Keratinocyte (primary cell): ENCODE data around the gene RNASE13. TPM values are rescaled to one million over a fixed set of nuclear protein-coding genes. Genes with fewer than 3 reads are reported as not detected.

ENCODE experiments used
- DNase-seq: peaks from one replicate; pipeline ENCODE4 v3.0.0-alpha.2; 2011; ENCODE audit warnings: low read depth, missing footprints, low spot score
- FAIRE-seq: peaks from 2 replicates; lab custom pipeline; 2011; peaks lifted over from hg19 to GRCh38; lab: Jason Lieb, UNC
- H2AFZ ChIP-seq: 2 replicates; pipeline ENCODE4 v1.6.0; 2012; ENCODE audit warnings: low read length, control low read depth, inconsistent platforms; ENCODE audit not compliant: control insufficient read depth
- H3K27ac ChIP-seq: 2 replicates; pipeline ENCODE4 v1.5.1; 2011; ENCODE audit warnings: low read length; ENCODE audit not compliant: control insufficient read depth, insufficient read depth
- H3K27me3 ChIP-seq: 3 replicates; pipeline ENCODE4 v1.6.0; 2011; ENCODE audit warnings: low read length; ENCODE audit not compliant: control insufficient read depth, insufficient read depth; ENCODE audit errors: extremely low read depth
- H3K36me3 ChIP-seq, 2 experiments: 2 replicates in 1 of 2; 3 replicates in 1 of 2; pipeline ENCODE4 v1.5.1; 2011; ENCODE audit warnings: low read length in 2 of 2, mild to moderate bottlenecking in 1 of 2; ENCODE audit not compliant: control insufficient read depth in 2 of 2, insufficient read depth in 2 of 2; ENCODE audit errors: extremely low read depth in 1 of 2
- H3K4me1 ChIP-seq: 3 replicates; pipeline ENCODE4 v1.5.1; 2011; ENCODE audit warnings: low read length; ENCODE audit not compliant: control insufficient read depth, insufficient read depth; ENCODE audit errors: extremely low read depth
- H3K4me2 ChIP-seq: 3 replicates; pipeline ENCODE4 v1.6.0; 2011; ENCODE audit warnings: low read depth, low read length; ENCODE audit not compliant: control insufficient read depth, insufficient read depth; ENCODE audit errors: extremely low read depth
- H3K4me3 ChIP-seq, 3 experiments: fragments of 200-600 bp in 1 of 3; sonication (generic) in 1 of 3; 2 replicates in 2 of 3; 3 replicates in 1 of 3; pipeline ENCODE4 v1.5.1; 2011 to 2016; ENCODE audit warnings: low read length in 3 of 3, mild to moderate bottlenecking in 3 of 3, control low read depth in 2 of 3, inconsistent platforms in 1 of 3, low read depth in 1 of 3, mixed read lengths in 1 of 3, mixed run types in 1 of 3, moderate library complexity in 1 of 3; ENCODE audit not compliant: control insufficient read depth in 2 of 3, insufficient read depth in 2 of 3; ENCODE audit errors: extremely low read depth in 1 of 3
- H3K79me2 ChIP-seq: 2 replicates; pipeline ENCODE4 v1.6.0; 2012; ENCODE audit warnings: low read length; ENCODE audit not compliant: control insufficient read depth, insufficient read depth
- H3K9ac ChIP-seq: 3 replicates; pipeline ENCODE4 v1.6.0; 2011; ENCODE audit warnings: low read length; ENCODE audit not compliant: control insufficient read depth, insufficient read depth; ENCODE audit errors: extremely low read depth
- H3K9me1 ChIP-seq: 3 replicates; pipeline ENCODE4 v1.6.0; 2011; ENCODE audit warnings: low read length; ENCODE audit not compliant: control insufficient read depth, insufficient read depth; ENCODE audit errors: extremely low read depth
- H3K9me3 ChIP-seq: 2 replicates; pipeline ENCODE4 v1.5.1; 2012; ENCODE audit warnings: low read depth, low read length; ENCODE audit not compliant: control insufficient read depth
- H4K20me1 ChIP-seq: 3 replicates; pipeline ENCODE4 v1.6.0; 2011; ENCODE audit warnings: low read length; ENCODE audit not compliant: control insufficient read depth, insufficient read depth; ENCODE audit errors: extremely low read depth
- CTCF ChIP-seq, 3 experiments: IDR thresholded peaks in 1 of 3; conservative IDR thresholded peaks in 1 of 3; optimal IDR thresholded peaks in 1 of 3; 2 replicates in 2 of 3; 3 replicates in 1 of 3; pipeline versions ENCODE3 to v1.5.1; 2011; ENCODE audit warnings: low read length in 3 of 3, mild to moderate bottlenecking in 3 of 3, moderate library complexity in 2 of 3, control low read depth in 1 of 3, inconsistent platforms in 1 of 3; ENCODE audit not compliant: insufficient read depth in 2 of 3; ENCODE audit errors: extremely low read depth in 1 of 3
- EZH2 ChIP-seq: IDR thresholded peaks from one replicate; pipeline ENCODE4 v1.6.1; 2012; ENCODE audit warnings: inconsistent platforms, mild to moderate bottlenecking, low read length, moderate library complexity
- dilution Hi-C: fragments of 300-500 bp; cut with MboI; formaldehyde crosslinking; loops from one replicate; pipeline ENCODE4 v1.7.0; 2020; ENCODE audit warnings: low sequenced_read_pairs; ENCODE audit not compliant: extremely low pct_ligation_motif_present
- polyA plus RNA-seq, 5 experiments: library from polyadenylated mRNA; depleted of rRNA in 3 of 5; stranded (reverse) in 3 of 5; stranded (forward) in 1 of 5; unstranded in 1 of 5; fragments of >200 nt; gene quantifications; 1 replicate in 1 of 5; 2 replicates in 3 of 5; 3 replicates in 1 of 5; pipeline versions ENCODE4 v1.2.1 to v1.2.3, GENCODE V29; 2011 to 2012; ENCODE audit warnings: missing spikeins in 2 of 5, low read depth in 1 of 5, low replicate concordance in 1 of 5

RNASE13 gene
- polyA plus RNA-seq, 1 donor (not counting 4 experiments of a cell fraction or from before 2014, with no cell fraction given), result not detected

- no peak overlapping the region for H3K4me2 ChIP-seq
- H3K4me1 ChIP-seq, result peaks cover 17% of the 10 kb centered on the region
- no peak overlapping the region for H2AFZ ChIP-seq
- no peak overlapping the region for H3K4me3 ChIP-seq
- H3K79me2 ChIP-seq, result peaks cover 3% of the 10 kb centered on the region
- no peaks in the 10 kb centered on the region for H4K20me1 ChIP-seq
- H3K9me1 ChIP-seq, result no peaks in the 10 kb centered on the region
- no peak overlapping the region for H3K9ac ChIP-seq
- TF ChIP-seq CTCF (optimal IDR thresholded peaks at IDR 0.05 in 1 of 3, IDR thresholded peaks at IDR 0.05 in 1 of 3, conservative IDR thresholded peaks at IDR 0.05 in 1 of 3; ENCODE audit: extremely low read depth in 1 of 3, insufficient read depth in 2 of 3, low read length in 3 of 3), result no peak
- TF ChIP-seq EZH2, result no peak
- peaks cover 22 to 30% of the 10 kb centered on the region in 2 experiments for H3K36me3 ChIP-seq
- no peaks in the 10 kb centered on the region for H3K27me3 ChIP-seq
- FAIRE-seq (no peak), DNase-seq (no peak)
- dilution Hi-C loops, result no loop called here
- no peak overlapping the region for H3K27ac ChIP-seq
- H3K9me3 ChIP-seq, result no peaks in the 10 kb centered on the region
Measured at GRCh38 chr14:20997115-20997514, 37.5 kb downstream of the RNASE13 start.

- Histone ChIP-seq H3K4me2 (no peak overlapping the region), H3K4me3 (no peak overlapping the region), H3K36me3 (peaks cover 23 to 34% of the 10 kb centered on the region in 2 experiments), H3K9ac (no peak overlapping the region), H3K4me1 (peaks cover 17% of the 10 kb centered on the region), H3K27ac (no peak overlapping the region), H3K9me3 (no peaks in the 10 kb centered on the region), H3K79me2 (peaks cover 9% of the 10 kb centered on the region), H4K20me1 (no peaks in the 10 kb centered on the region), H3K27me3 (no peaks in the 10 kb centered on the region), H3K9me1 (no peaks in the 10 kb centered on the region), H2AFZ (no peak overlapping the region)
- no peak for TF ChIP-seq CTCF (optimal IDR thresholded peaks at IDR 0.05 in 1 of 3, IDR thresholded peaks at IDR 0.05 in 1 of 3, conservative IDR thresholded peaks at IDR 0.05 in 1 of 3; ENCODE audit: extremely low read depth in 1 of 3, insufficient read depth in 2 of 3, low read length in 3 of 3)
- TF ChIP-seq EZH2, result no peak
- no peak for DNase-seq
- FAIRE-seq, result no peak
- dilution Hi-C loops, result no loop called here
Measured at GRCh38 chr14:20996521-20996920, 38.1 kb downstream of the RNASE13 start.
